ENCODE results near the gene IQGAP2. TPM values are rescaled to one million over a fixed set of nuclear protein-coding genes. Genes with fewer than 3 reads are reported as not detected.

IQGAP2 gene
- total RNA-seq, 1 donor from 2014 or later, result 8.8 TPM

GRCh38 chr5:76657091-76657490 lies 254.0 kb downstream of the IQGAP2 start:
- Mint-ChIP-seq H3K9me3 (no peaks in the 10 kb centered on the region), H3K4me1 (no peaks in the 10 kb centered on the region), H3K27ac (no peak overlapping the region), H3K27me3 (no peaks in the 10 kb centered on the region), H3K36me3 (ENCODE audit: low read depth) (peaks cover 6% of the 10 kb centered on the region), H3K4me3 (no peak overlapping the region)
- POLR2A ChIA-PET, result no interaction called here
- CTCF ChIA-PET, result no interaction called here
- DNase-seq (no peak), ATAC-seq (ENCODE audit: low read depth) (no peak)
- TF ChIP-seq, protein P1, sequence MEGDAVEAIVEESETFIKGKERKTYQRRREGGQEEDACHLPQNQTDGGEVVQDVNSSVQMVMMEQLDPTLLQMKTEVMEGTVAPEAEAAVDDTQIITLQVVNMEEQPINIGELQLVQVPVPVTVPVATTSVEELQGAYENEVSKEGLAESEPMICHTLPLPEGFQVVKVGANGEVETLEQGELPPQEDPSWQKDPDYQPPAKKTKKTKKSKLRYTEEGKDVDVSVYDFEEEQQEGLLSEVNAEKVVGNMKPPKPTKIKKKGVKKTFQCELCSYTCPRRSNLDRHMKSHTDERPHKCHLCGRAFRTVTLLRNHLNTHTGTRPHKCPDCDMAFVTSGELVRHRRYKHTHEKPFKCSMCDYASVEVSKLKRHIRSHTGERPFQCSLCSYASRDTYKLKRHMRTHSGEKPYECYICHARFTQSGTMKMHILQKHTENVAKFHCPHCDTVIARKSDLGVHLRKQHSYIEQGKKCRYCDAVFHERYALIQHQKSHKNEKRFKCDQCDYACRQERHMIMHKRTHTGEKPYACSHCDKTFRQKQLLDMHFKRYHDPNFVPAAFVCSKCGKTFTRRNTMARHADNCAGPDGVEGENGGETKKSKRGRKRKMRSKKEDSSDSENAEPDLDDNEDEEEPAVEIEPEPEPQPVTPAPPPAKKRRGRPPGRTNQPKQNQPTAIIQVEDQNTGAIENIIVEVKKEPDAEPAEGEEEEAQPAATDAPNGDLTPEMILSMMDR (IDR thresholded peaks at IDR 0.05), result no peak
- intact Hi-C loops (cut with micrococcal nuclease), result no loop called here

- TF ChIP-seq, protein P1 (IDR thresholded peaks at IDR 0.05), result no peak
- intact Hi-C loops (cut with micrococcal nuclease), result no loop called here
- POLR2A ChIA-PET, result no interaction called here
- CTCF ChIA-PET, result interaction anchor here (1.1 kb wide), 1 partner anchor 117 kb away, joined by 3 read pairs; no protein-coding TSS in a partner anchor
- H3K9me3 Mint-ChIP-seq, result no peaks in the 10 kb centered on the region
- peaks cover 6% of the 10 kb centered on the region for H3K36me3 Mint-ChIP-seq (ENCODE audit: low read depth)
- no peak for ATAC-seq (ENCODE audit: low read depth)
- H3K27ac Mint-ChIP-seq, result no peak overlapping the region
- no peaks in the 10 kb centered on the region for H3K27me3 Mint-ChIP-seq
- no peak overlapping the region for H3K4me3 Mint-ChIP-seq
- no peak for DNase-seq
- H3K4me1 Mint-ChIP-seq, result no peaks in the 10 kb centered on the region
Measured at GRCh38 chr5:76657683-76658311, 254.7 kb downstream of the IQGAP2 start.

DNA sequence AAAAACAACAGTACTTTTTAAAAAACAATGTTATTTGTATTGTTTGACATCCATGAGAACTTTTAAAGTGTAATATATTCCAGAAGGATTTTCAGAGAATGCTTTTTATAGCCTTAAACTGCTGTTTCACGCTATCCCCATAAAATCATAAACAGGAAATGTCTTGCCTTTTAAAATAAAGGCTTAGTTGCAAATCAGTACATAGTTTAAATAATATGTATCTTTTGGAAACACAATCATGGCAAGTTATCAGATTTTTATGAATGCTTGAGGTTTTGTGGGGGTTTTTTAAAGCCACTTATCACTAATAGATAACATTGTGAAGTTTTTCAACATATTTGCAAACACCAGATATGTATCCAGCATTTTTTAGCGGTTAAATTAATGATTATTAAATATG lies 257.3 kb downstream of the IQGAP2 start:
- ChIA-PET CTCF (interaction anchor here (0.7 kb wide), 1 partner anchor 114 kb away, joined by 3 read pairs; no protein-coding TSS in a partner anchor), POLR2A (no interaction called here)
- DNase-seq (no peak), ATAC-seq (ENCODE audit: low read depth) (no peak)
- Mint-ChIP-seq H3K9me3 (no peaks in the 10 kb centered on the region), H3K27me3 (no peaks in the 10 kb centered on the region), H3K4me3 (no peak overlapping the region), H3K36me3 (ENCODE audit: low read depth) (peaks cover 3% of the 10 kb centered on the region), H3K27ac (no peak overlapping the region), H3K4me1 (peaks cover 9% of the 10 kb centered on the region)
- TF ChIP-seq, protein P1 (IDR thresholded peaks at IDR 0.05), result no peak
- intact Hi-C loops (cut with micrococcal nuclease), result no loop called here

- DNase-seq (no peak), ATAC-seq (ENCODE audit: low read depth) (no peak)
- Mint-ChIP-seq H3K27me3 (no peaks in the 10 kb centered on the region), H3K36me3 (ENCODE audit: low read depth) (peaks cover 3% of the 10 kb centered on the region), H3K4me3 (no peak overlapping the region), H3K9me3 (no peaks in the 10 kb centered on the region), H3K27ac (no peak overlapping the region), H3K4me1 (peaks cover 9% of the 10 kb centered on the region)
- intact Hi-C loops (cut with micrococcal nuclease), result no loop called here
- ChIA-PET POLR2A (no interaction called here), CTCF (no interaction called here)
- TF ChIP-seq, protein P1 (IDR thresholded peaks at IDR 0.05), result no peak
Measured at GRCh38 chr5:76662521-76662920, 259.4 kb downstream of the IQGAP2 start.

DNA sequence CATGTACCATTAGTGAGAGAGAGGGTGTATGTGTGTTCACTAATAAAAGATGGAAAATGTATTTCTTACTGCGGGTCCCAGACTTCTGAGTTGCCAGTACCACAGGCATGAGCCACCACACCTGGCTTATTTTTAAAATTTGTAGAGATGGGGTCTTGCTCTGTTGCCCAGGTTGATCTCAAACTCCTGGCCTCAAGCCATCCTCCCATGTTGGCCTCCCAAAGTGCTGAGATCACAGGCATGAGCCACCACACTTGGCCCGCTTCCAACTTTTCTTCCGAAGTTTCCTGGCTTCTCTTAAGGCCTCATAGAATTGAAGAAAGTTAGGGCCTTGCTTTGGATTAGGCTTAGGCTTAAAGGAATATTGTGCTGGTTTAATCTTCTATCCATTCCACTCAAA lies 260.5 kb downstream of the IQGAP2 start:
- Mint-ChIP-seq H3K4me1 (peaks cover 9% of the 10 kb centered on the region), H3K36me3 (ENCODE audit: low read depth) (peaks cover under 1% of the 10 kb centered on the region), H3K9me3 (no peaks in the 10 kb centered on the region), H3K27ac (no peak overlapping the region), H3K4me3 (no peak overlapping the region), H3K27me3 (no peaks in the 10 kb centered on the region)
- DNase-seq, result no peak
- ATAC-seq (ENCODE audit: low read depth), result no peak
- TF ChIP-seq, protein P1 (IDR thresholded peaks at IDR 0.05), result no peak
- ChIA-PET CTCF (no interaction called here), POLR2A (no interaction called here)
- intact Hi-C loops (cut with micrococcal nuclease), result no loop called here

All from activated B cell treated with CpG ODN at 0.5 μM for 24 hours (primary cell).